Stomach (tissue), 4 donors: ENCODE measurements around the gene ACKR4.

Experiments used
- EP300 ChIP-seq: sonication (generic); formaldehyde crosslinking; IDR thresholded peaks from one replicate; pipeline ENCODE4 v1.6.1; 2017; ENCODE audit warnings: antibody characterized with exemption
- POLR2A ChIP-seq, 4 donors: fragments of 450-650 bp; IDR thresholded peaks; one replicate each; pipeline ENCODE4 v1.6.1; 2016; ENCODE audit warnings: antibody characterized with exemption in 4 of 4, control low read depth in 2 of 4, mild to moderate bottlenecking in 1 of 4, moderate library complexity in 1 of 4
- POLR2AphosphoS5 ChIP-seq, 3 donors: sonication (generic); formaldehyde crosslinking; IDR thresholded peaks; one replicate each; pipeline ENCODE4 v1.6.1; 2016; ENCODE audit warnings: antibody characterized with exemption in 3 of 3
- TF ChIP-seq, protein P1 (sequence below), 7 experiments: fragments of 450-650 bp in 4 of 7; fragments of 200-600 bp in 3 of 7; sonication (generic) in 3 of 7; IDR thresholded peaks; one replicate each; pipeline ENCODE4 v1.5.1; 2016 to 2019; ENCODE audit warnings: antibody characterized with exemption in 7 of 7, control low read depth in 2 of 7, mild to moderate bottlenecking in 1 of 7

DNA sequence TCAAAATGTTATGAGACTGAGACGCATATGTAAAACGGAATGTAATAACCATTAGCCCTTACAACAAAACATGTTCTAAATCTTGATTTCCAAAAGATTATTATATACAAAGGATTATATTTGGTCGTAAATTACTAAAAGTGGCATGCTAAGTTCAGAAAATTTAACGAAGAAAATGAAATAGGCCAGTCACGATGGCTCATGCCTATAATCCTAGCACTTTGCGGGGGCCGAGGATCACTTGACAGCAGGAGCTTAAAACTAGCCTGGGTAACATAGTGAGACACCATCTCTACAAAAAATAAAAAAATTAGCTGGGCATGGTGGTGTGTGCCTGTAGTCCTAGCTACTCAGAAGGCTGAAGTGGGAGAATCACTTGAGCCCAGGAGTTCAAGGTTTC lies 33.5 kb downstream of the ACKR4 start:
- TF ChIP-seq, protein P1, sequence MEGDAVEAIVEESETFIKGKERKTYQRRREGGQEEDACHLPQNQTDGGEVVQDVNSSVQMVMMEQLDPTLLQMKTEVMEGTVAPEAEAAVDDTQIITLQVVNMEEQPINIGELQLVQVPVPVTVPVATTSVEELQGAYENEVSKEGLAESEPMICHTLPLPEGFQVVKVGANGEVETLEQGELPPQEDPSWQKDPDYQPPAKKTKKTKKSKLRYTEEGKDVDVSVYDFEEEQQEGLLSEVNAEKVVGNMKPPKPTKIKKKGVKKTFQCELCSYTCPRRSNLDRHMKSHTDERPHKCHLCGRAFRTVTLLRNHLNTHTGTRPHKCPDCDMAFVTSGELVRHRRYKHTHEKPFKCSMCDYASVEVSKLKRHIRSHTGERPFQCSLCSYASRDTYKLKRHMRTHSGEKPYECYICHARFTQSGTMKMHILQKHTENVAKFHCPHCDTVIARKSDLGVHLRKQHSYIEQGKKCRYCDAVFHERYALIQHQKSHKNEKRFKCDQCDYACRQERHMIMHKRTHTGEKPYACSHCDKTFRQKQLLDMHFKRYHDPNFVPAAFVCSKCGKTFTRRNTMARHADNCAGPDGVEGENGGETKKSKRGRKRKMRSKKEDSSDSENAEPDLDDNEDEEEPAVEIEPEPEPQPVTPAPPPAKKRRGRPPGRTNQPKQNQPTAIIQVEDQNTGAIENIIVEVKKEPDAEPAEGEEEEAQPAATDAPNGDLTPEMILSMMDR (IDR thresholded peaks at IDR 0.05), result no peak
- no peak for TF ChIP-seq POLR2A (IDR thresholded peaks at IDR 0.05)
- no peak for TF ChIP-seq EP300
- no peak for TF ChIP-seq POLR2AphosphoS5 (IDR thresholded peaks at IDR 0.05)
